Stimulated activated naive CD4-positive, alpha-beta T cell (primary cell): ENCODE measurements around the gene UTF1.

Experiments
- DNase-seq, 6 experiments: peaks; one replicate each; lab custom pipeline; 2025; lab: John Stamatoyannopoulos, UW

The UTF1 gene

DNA sequence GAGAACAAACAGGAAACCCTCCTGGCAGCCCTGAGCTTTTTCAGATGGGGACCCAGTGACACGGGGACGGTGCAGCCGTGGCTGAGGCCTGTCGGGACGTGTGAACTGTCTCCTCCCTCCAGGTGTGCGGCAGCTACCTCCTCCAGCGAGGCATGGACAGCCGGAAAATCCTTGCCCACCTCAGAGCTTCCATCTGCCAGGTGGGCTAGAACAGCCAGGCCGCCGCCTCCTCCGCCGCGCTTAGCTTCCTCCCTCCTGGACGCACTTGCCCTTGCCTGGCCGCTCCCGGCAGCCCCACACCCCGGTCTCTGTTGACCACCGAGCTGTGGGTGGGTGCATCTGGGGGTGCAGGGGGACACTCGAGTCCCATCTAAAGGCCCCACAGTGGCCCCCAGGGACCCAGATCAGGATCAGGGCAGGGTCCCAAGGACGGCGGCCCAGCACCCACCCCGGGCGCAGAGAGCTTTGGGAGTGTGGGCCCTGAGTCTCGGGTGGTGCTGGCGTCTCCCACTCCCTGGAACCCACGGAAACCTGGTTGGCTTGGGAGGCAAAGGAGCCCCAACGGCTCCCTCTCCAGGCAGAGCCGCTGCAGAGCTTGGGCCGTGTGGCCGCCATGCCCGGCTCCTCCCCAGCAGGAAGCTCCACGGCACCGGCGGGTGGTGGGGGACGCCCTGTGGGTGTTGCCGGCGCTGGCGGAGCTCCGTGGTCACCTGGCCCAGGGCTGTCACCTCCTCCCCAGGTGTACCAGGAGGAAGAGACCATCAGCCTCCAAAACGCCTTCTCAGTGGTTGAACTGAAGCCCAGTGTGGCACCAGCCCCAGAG lies 32.9 kb upstream of the UTF1 start:
- DNase-seq, result no peak

DNA sequence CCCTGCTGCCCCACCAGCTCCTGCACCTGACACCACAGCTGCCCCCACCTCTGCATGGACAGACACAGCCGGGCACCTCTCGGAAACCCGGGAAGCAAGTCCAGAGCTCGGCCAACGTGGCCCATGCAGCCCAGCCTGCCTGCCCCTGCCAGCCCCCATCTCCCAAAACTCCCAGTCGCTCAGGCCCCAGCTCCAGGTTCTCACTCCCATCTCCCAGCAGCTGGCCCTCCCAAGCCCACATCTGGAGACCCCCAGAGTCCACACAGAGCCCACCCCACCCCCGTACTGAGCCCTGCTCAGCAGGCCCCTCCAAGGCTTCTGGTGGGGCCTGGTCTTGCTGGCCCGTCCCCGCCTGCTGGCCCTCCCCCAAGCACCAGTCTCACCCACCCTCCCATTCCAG lies 32.2 kb upstream of the UTF1 start:
- no peak for DNase-seq

DNA sequence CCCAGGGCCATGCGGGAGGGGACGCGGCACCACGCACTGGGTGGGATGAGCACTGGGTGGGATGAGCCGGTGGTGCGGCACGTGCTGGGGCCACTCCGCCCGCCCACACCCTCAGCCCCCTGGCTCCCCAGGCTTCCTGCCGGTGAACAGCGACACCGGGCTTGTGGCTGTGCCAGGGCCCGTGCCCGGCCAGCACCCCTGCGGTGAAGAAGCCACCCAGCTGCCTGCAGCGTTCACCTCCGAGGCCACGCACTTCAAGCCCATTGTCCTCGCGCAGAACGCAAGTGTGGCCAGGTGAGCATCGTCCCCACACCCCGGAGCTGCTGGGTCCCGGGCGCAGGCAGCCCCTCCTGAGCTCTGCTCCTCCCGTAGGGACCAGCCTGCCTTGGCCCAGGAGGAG lies 31.8 kb upstream of the UTF1 start:
- no peak for DNase-seq

DNA sequence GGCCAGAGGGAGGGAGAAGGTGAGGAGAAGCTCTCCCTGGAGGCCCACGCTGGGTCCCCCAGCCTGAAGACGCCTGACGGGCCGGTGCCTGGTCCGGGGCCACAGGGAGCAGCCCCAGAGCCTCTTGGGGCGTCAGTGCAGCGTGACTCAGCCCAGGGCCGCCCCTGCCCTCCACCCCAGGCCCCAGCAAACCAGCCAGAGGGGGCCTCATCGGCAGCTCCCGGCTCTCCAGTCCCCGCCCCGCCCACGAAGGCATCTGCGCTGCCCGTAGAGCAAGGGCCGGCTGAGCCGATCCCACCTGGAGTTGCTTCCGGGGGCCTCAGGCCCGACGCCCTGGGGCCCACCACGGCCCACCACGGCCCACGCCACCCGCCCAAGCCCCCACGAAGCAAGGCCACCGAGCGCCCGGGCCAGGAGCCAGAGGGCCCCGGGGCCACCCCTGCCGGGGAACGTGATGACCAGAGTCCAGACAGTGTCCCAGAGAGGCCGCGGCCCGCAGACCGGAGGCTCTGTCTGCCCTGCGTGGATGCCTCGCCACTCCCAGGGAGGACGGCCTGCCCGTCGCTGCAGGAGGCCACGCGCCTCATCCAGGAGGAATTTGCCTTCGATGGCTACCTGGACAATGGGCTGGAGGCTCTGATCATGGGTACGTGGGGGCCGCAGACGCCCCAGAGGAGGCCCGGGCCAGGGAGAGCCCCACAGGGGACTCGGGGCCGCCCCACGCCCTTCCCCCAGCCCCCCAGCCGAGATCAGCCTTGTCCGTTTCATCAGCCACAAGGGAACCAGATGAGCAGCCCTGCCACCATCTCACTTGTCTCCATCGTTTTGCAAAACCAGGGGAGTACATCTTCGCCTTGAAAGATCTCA lies 31.2 kb upstream of the UTF1 start:
- DNase-seq, result no peak

DNA sequence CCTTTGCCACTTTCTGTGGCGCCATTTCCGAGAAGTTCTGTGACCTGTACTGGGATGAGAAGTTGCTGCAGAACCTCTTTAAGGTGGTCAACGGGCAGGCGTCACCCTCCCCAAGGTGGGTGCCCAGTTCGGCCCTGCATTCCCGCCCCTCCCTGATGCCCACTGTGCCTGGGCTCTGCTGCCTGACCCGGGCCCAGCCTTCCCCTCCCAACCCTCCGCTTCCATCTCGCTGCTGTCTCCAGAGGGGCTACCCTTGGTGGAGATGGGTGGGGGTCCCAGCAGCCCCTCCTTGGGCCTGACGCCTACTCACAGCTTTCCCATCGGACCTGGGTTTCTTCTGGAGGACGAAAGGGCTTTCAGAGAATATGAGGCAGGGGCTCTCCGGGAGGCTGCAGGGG lies 30.5 kb upstream of the UTF1 start:
- DNase-seq, result no peak

DNA sequence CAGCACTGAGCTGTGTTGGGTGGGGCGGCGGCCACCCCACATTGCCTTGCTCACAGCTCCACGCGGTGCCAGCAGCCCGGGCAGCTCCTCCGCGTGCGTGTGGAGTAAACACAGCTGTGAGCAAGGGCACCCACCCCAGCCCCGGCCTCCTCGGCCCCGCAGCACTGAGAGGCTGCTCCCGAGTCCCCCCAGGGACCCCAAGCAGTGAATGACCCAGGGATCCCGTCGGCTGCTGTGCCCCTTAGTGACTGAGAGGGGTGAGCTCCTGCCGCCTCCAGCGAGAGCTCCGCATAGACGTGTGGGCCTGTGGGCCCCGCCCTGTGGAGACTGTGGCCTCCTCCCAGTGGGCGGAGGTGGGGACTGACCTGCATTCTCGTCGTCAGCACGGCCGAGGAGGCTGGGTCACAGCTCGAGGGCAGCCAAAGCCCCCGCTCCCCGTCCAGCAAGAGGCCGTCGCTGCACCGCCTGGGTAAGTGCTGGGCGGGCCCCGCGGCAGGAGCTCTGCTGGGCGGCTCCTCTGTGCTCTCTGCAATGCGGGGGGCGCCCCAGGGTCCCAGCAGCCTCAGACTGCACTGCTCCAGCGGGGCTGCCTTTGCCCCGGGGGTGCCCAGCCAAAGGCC lies 29.9 kb upstream of the UTF1 start:
- no peak for DNase-seq

DNA sequence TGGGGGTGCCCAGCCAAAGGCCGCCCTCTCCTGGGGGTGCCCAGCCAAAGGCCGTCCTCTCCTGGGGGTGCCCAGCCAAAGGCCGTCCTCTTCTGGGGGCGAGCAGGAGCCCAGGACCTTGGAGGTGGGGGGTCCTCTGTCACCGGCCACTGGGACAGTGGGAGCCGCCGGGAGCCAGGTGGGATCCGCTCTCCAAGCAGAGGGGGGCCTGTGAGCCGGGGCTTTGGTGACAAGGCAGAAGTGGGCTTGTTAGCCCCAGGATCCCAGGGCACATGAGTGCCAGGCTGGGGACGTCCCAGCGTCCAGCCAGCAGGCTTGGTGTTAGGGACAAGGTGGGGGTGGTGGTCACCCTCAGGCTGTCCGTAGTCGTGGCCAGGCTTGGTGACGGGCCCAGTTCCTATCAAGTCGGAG lies 29.4 kb upstream of the UTF1 start:
- DNase-seq, result no peak

DNA sequence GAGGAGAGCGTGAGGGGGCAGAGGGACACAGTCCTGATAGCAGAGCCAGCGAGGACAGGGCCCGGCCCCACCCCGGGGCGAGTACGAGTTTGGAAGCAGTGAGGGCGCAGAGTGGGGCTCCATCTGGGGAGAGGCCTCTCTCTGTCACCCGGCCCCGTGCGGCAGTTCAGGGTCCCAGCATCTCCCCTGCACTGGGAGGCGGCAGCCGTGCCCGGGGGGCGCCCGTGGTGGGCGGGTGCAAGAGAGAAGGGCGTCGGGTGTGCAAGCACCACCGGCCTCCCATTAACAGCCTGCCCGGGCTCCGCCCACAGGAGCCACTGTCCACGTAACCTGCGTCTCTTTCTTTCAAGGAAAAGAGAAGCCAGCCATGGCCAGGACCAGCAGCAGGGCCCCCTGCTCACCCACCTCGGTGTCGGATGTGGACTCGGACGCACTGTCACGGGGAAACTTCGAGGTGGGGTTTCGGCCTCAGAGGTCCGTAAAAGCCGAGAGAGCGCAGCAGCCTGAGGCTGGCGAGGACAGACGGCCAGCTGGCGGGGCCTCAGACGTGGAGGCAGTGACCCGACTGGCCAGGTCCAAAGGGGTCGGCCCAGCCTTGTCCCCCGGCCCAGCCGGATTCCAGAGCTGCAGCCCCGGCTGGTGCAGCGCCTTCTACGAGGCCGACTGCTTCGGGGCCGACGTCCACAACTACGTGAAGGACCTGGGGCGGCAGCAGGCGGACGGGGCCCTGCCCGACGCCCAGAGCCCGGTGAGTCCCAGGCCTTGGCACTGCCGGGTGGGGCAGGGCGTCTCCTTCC lies 28.7 kb upstream of the UTF1 start:
- no peak for DNase-seq

DNA sequence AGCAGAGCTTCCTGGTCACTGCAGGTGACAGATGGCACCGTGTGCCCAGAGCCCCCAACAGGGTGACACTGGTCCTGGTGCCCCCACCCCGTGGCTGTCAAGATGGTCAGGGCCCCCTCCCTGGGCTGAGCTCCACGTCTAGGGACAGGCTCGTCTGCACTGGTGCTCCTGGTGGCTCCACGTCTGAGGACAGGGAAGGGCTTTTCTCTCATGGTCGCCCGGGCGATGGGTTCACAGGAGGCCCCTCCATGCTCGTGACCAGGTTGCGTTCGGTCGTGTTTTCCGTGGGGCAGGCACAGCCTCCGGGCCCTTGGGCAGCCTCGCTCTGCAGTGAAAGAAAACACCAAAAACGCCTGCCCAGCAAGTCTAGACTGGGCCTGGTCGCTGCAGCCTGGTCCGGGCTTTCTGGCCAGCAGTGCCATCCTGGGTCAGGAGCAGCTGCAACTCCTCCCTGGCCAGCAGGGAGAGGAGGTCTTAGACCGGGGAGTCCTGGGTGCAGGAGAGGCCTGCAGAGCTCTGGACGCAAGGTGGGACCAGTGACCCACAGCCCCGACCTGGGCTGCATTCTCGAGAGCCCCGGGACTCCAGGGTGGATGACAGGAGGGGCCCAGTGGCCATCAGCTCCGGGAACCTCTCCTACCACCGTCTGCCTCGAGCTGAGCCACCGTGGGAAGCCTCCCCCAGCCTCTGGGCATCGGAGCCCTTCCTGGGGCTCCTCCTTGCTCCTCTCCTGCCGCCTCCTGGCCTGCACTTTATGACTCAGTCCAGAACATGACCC lies 27.9 kb upstream of the UTF1 start:
- DNase-seq, result no peak

DNA sequence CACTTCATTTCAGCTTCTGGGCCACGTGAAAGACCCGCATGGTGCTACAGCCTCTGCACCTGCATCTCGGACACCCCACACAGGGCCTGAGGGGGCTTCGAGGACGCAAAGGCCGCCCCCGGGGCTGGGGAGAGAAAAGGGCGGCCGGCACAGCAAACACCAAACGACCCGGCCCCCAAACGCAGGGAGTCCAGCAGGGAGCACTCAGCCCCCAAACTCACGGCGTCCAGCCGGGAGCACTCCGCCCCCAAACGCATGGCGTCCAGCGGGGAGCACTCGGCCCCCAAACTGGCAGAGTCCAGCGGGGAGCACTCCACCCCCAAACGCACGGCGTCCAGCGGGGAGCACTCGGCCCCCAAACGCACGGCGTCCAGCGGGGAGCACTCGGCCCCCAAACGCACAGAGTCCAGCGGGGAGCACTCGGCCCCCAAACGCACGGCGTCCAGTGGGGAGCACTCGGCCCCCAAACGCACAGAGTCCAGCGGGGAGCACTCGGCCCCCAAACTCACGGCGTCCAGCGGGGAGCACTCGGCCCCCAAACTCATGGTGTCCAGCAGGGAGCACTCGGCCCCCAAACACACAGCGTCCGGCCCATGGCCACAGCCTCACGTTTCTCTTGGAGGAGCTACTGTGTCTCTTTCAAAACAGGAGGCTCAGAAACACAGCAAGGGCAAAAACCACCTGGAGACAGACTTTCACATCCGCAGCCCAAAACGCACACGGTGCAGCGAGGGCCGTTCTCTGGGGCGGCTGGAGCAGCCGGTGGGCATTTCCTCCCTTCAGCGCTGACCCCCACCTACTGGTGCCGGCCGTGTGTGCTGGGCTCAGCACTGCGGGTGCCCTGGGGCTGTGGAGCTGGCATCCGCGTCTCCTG lies 27.0 kb upstream of the UTF1 start:
- DNase-seq, result no peak

DNA sequence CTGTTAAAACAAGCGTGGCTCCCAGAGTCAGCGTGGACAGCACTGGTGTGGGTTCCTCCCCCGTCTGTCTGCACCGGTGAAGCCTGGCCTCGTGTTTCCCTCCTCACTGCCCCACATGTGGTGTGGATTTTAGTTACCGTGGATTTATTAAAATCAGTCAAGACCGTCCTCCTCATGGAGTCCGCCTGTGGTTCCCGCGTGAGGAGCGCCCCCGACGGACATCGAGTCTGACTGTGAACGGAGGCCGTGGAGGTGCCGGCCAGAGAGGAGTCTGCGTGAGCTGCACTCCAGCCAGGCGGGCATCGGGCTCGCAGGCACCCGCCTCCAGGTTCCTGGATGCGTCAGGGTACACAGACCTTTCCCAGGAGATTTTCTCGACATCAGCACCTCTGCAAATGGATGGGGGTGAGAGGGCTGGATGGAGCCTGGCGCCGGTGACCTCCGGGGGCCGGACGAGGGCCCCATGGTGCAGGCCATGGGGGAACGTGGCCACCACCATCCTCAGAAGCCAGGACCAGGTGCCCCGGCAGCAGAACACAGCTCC lies 26.3 kb upstream of the UTF1 start:
- DNase-seq, result no peak

DNA sequence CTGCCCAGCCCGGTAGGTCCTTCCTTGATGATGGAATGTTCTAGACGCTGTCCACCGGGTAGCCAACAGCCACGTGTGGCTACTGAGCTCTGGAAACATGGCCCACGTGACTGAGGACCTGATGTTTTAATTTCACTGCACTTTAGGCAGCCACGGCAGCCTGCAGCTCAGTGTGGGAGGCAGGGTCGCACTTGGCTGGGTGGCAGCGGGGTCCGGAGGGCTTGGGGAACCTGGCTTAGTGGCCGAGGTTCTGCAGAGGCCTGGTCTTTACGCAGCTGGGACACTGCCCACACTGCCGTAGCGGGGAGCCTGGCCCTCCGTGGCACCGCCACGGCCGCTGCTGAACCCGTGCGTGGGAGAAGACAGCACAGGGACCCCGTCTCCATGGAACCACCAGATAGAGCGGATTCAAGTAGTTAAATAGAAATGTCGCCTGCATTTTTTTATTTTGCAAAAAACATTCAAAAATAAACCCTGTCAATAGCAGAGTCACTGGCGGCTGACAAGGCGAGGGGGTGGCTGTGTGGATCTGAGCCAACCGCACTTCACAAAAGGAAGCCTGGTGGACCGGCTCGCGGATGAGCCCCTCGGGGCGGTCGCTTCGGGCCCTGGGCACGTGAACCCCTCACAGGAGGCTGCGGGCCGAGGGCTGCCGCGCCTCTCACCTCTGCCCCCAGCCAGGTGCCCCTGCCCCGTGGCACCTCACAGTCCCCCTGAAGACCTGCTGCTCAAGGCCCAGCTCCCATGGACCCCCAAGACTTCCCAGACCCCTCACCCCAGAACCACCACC lies 25.6 kb upstream of the UTF1 start:
- DNase-seq, result no peak

DNA sequence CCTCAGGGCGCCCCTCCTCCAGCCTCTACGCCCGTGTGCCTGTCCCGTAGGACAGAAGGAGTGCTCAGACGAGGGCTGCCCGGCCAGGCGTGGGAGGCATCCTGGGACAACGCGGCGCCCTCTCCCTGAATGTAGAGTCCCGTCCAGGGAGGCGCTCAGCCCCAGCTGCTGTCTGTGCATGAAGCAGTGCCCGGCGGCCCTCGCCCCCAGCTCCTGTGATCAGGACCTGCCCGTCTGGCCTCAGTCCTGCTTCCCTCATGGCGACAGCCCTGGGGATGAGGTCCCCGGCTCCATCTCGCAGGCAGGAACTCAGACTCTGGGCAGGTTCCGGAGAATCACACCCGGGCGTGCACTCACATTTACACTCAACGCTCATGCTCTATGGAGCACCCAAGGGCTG lies 24.9 kb upstream of the UTF1 start:
- no peak for DNase-seq

DNA sequence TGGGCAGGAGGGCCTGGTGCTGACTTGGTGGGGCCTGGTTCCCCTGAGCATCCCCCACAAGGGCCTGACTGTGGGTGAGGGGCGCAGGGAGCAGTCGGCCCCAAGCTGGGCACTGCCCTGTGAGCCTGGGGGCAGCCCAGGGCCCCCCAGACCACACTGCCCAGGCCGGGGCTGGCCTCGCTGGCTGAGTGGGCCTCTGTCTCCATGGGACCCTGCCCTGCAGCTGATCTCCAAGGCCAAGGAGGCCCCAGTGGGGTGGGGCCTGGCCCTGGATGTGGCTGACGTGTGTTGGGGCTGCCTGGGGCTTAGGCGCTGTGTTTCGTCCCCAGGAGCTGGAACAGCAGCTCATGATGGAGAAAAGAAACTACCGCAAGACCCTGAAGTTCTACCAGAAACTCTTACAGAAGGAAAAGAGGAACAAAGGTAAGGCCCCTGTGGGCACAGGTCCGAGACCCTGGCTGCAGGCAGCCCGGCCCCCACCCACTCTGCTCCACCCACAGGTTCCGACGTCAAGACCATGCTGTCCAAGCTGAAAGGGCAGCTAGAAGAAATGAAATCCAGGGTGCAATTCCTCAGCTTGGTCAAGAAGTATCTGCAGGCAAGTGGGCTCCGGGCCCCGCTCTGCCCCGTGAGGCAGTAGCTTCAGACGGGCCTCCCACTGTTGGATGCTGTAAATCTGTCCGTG lies 23.5 kb upstream of the UTF1 start:
- no peak for DNase-seq

DNA sequence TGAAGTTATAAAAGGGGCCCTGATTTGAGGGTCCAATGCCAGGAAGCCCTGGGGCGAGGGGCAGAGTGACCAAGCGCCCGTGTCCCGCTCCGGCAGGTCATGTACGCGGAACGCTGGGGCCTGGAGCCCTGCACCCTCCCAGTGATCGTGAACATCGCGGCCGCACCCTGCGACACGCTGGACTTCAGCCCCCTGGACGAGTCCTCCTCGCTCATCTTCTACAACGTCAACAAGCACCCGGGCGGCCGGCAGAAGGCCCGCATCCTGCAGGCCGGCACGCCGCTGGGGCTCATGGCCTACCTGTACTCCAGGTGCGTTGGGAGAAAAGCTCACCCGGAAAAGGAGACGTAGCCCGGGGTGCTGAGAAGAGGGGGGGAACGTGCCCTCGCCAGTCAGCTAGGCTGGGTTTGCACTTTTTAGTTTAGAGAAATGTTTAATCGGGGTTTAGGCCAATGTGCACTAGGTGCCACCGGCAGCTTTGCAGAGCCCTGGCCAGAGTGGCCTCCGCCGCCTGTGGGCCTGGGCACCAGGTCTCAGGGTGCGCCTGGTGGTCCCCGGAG lies 22.9 kb upstream of the UTF1 start:
- DNase-seq, result no peak

DNA sequence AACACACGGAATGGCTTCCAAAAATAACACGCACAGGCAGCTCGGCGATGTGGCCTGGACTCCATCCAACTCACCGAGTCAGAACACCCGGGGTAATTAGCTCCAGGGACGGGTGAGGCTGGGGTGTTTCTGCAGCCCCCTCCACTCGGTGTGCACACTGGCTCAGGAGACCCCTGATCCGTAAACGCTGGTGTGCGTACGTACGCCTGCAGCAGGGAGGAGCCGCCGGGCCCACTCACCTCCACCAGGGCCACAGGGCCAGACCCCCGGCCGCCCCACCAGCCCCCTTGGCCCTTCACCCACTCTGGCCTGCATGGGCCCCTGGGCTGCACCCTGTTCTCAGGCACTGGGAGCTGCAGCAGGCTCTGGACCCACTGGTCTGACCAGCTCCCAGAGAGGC lies 22.4 kb upstream of the UTF1 start:
- DNase-seq, result no peak

DNA sequence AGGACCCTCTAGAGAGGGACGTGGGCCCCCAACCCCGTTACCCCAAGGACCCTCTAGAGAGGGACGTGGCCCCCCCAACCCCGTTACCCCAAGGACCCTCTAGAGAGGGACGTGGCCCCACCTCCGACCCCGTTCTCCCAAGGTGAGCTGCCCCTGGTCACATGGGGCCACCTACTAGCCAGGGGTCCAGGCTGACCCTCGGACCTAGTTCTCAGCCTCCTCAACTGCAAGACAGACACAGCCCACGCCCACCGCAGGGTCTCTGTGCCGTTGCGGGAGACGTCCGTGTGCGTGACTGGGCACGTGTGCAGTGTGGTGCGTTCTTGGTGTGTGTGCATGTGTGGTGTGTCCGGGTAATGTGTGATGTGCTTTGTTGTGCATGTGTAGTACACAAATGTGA lies 21.6 kb upstream of the UTF1 start:
- DNase-seq, result no peak

DNA sequence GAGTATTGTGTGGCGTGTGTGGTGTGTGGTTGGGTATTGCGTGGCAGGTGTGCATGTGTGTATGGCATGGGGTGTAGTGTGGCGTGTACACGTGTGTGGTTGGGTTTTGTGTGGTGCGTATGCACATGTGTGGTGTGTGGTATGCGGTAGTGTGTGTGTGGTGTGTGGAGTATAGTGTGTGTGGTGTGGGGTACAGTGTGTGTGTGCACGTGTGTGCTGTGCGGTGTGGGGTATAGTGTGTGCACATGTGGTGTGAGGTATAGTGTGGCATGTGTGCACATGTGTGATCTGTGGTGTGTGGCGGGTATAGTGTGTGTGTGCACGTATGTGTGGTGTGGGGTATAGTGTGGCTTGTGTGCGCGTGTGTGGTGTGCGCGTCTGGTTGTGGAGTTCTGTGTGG lies 20.9 kb upstream of the UTF1 start:
- no peak for DNase-seq
